NCI-H748 (cell line): Measurements from ENCODE around the gene RALGPS1.

Experiments
- DNase-seq: peaks from one replicate; lab custom pipeline; 2025; ENCODE audit not compliant: unreplicated experiment; lab: John Stamatoyannopoulos, UW

The RALGPS1 gene

DNA sequence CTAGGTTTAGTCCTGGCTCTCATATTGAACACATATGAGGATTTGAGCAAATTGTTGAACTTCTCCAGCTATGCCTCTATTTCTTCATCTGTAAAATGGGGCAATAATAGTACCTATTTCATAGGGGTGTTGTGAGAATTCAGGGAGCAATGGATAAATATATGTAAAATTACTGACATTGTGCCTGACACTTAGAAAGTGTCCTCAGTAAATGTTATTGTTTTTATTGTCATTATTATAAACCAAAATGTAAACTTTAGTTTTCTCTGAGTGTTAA, 106.2 kb downstream of the RALGPS1 start:
- no peak for DNase-seq

DNA sequence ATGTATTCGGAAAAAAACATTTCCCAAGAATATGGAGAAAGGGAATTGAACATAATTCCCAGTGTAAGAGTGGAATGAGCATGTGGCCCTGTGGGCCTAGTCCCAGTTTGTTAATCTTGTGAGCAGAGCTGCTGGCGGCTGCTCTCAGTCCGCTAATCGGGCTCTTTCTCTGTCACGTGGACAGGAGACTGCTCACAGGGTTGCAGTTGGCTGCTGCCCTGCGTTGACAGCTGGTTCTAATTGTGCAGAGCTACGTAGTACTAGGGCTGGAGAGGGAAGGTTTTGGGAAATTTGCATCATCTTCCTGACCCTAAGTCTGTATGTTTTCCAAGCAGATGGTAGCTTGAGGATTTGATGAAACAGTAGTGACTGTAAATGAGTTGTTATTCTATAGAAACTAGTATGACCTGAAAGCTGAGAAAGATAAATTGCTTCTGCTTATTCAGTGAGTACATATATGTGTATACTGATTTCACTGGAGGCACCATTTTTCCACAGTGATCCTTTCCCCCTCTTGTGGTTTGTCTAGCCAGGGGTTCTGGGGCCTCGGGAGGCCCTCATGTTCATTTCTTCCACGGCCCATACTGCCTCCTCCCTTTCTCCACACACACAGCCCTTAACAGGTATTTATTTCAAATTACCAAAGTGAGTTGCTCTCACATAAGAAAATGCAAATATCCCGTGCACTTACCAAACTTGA, 107.2 kb downstream of the RALGPS1 start:
- DNase-seq = no peak

DNA sequence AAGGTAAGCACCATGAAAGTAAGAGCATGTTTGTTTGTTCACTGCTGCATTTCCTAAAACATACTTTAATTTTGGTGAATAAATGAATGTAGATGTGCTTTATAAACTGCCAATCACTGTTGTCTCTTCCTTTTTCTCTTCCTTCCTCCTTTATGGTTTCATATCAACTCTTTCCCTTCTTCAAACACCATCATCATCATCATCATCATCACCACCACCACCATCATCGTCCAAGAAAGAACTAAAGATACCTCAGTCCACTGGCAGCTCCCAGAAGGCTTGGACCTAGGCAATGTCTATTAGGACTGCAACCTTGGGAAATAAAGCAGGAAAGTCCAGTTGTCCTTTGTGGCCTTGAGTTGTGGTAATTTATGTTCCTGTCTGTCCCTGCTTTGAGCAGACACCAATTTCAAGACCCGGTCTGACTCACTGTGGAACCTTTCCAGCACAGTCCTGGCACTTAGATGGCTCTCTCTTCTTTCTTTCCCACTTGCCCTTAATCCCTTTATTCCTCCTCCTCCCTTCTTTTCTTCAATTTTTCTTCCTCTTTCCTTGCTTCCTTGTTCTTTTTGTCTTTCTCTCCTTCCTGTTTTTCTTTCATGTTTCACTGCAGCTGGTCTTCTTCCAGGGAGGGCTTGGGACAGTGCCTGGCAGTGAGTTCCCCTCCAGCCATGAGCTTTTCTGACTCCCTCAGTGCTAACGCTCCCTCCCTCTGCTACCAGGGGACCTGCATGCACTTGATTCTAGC, 108.5 kb downstream of the RALGPS1 start:
- DNase-seq = no peak

DNA sequence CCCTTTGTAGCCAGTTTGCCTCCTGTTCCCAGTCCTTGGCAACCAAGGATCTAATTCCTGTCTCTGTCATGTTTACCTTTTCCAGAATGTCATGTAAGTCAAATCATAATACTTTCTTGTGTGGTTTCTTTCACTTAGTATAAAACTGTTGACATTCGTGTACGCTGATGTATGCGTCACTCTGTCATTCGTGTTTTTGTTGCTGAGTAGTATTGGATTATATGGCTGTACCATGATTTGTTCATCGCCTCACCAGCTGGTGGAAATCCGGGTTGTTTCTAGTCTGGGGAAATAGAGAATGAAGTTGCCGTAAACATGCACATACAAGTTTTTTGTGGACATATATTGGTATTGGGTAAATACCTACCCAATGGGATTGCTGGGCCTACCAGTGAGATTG, 110.5 kb downstream of the RALGPS1 start:
- DNase-seq = no peak

DNA sequence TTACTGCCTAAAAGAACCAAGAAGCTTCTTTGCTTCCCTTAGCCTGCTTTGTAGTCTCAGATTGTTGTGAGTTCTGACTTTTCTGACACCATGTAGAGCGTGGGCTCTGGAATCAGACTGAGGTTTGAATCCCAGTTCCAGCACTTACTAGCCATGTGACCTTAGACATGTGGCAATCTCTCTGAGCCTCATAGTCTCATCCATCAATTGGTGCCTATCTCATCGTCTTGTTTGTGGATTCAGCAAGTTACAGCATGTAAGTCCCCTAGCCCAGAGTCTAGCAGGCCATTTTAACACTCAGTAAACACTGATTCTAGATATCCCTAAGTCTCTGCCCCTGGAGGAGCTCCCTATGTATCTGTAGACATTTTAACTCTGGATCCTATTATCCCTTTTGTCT, 113.1 kb downstream of the RALGPS1 start:
- DNase-seq = no peak

DNA sequence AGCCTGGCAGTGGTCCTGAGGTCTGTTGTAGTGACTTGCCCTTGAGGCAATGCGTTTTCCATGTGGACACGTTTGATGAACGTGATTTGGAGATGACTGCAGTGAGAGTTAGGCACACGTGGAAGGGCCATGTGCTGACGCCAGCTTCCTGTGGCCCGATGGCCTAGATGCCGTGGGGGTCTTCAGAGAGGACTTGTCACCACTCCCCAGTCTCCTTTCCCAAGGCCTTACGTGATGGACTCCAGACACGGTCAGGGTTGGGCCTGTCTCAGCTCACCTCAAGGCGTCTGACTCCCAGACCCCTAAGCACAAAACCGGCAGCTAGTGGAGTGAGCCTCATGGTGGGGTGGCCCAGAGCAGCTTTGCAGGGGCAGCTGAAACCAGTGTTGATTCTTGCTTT, 115.0 kb downstream of the RALGPS1 start:
- DNase-seq = no peak

DNA sequence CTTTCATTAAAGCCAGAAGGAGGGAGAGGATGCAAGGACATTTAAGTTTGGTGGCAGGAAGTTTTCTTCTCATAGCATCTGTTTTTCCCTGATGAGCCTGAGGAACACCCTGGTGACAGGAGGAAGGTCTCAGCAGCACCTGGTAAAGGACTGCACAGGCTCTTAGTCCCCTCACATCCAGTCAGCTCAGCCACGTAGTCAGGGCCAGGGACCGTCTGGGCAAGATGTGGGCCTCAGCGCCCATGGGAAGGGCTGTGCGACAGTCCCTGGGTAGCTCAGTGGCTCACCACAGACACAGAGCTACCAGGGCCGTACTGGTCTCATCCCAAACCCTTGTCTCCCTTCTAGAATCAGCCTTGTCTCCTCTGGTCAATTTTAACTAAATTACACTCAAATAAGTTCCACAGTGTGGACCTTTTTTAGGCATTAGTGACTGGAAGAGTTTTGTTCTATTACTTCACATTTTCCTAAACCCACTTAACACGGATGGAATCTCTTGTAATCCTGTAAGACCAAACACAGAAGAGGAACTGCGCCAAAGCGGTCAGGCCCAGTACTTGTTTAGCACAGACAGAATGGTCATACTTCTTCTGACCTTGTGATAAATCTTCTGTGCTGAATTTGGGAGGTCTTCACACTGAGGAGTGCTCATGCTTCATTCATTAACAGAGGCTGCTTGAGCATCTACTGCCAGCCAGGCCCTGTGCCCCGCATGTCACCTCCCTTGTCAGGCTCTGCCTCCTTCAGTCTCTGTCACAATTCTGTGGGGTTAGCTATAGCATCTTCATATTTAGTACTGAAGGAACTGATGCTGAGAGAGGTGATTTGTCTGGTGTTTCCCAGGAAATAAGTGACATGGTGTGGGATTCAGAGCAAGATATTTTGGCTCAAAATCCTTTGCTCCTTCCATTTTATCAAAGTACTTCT, 116.5 kb downstream of the RALGPS1 start:
- DNase-seq = no peak

DNA sequence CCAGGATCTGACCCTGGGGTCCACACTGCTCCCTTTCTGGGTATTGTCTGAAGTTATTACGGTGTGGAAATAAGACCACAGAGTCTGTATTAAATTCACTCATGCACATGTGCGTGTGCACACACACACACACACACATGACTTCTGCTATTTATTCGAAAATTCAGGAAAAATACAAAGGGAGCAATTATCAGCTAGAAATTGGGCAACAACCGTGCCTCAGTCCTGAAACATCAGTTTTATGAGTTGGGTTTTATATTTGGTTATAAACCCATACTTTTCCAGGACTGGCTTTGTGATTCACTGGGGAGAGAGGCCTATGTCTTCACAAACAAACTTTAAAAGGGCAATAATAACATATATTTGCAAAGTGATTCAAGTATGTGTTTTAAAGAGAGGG, 117.7 kb downstream of the RALGPS1 start:
- DNase-seq = no peak

DNA sequence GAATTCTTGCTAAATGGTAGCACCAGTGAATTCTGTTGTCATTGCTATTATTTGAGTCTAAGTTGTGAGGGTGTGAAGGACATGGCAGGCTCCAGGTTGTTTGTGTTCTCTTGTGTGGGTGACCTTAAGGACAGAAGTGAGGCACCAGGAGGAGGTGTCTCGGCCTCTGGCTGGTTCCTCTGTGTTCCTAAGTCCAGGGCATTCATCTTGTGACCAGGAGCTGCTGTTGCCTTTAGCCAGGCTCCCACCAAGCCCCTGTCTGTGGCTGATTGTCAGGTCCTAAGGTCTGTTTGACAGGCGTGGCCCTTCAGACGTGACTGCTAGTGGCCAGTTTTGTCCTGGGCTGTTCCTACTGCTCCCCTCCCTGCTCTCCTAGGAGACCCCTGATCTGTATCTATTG, 118.5 kb downstream of the RALGPS1 start:
- DNase-seq = no peak

DNA sequence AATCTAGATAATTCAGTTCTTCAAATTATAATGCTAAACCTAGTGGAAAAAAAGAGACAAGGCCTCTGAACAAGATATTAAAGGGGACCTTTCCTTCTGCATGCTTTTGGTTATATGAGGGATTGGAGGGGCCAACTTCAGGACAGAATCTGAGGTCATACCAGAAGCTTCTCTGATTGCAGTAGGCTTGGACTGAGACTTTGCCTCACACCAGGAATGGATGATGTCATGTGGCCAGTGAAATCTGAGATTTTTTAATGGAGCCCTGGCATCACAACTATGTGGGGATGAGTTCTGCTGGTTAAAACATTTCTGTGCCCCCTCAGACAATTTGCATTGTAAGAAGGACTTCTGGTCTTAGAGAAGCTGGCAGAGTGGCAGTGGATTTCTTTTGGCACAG, 119.2 kb downstream of the RALGPS1 start:
- DNase-seq = no peak

DNA sequence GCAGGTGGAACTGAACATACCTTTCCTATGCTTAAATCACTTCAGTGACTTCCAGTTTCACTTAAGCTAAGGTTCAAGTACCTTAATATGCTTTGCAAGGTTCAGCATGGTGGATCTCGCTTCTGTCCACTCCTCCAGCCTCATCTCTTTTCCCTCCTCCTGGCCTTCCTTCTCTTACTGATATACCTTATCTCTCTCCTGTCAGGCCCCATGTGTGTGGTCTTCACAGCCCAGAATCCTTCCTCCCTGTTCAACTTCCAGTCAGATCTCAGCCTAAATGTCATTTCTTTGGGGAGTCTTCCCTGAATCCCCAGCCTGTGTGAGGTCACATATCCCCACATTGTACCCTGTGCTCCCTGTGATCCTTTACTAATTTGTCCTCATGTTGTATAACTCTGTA, 120.1 kb downstream of the RALGPS1 start:
- no peak for DNase-seq

DNA sequence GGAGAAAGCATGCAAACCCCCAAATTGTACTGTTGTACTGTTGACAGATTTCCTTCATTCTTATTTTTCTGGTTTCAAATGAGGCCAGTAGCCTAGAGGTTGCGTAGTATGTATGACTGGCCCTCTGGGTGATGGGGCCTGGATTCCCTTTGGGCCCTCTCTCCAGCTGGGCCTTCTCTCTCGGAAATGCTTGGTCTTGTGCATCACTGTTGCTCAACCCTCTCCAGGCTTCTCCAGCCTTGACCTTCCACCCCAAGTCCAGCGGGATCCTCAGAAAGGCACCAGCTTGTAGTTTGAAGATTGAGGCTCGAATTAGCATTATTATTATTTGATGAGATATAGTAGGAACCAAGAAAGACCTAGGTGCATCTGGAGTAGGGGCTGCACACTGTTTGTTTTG, 120.8 kb downstream of the RALGPS1 start:
- DNase-seq = no peak

DNA sequence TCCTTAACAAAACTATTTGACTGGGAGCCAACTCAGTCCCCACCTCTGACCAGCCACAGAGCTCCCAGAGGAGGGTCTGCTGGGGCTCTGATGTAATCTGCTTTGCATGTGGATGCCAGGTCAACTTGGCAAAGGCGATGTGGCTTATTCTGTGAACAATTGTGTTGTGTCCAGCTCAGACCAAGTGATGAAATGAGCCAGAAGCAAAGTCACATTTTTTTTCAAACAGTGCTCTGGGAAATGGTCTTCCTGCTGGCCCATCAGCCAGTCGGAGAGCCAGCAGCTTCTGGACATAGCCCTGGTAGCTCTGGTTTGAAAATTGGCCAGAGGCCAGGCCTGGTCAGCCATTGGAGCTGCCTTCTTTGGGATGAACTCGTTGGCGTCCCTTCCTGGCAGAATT, 121.4 kb downstream of the RALGPS1 start:
- no peak for DNase-seq

DNA sequence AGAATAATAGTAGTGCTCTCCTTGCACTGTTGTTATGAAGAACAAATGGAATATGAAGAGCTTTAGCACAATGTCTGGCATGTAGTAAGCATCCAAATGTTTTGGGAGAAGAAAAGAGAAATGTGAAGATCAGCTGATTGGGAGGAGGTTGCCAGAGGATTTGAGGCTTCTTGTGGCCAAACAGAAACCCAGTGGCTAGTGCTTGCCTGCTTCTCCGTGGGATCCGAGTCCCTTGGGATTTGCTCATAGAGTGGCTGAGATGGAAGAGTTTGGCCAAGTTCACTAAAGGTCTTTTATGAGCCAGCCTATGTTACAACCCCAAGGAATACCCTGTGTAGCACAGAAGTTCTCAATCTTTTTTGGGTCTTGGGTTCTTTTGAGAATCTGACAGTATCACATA, 121.9 kb downstream of the RALGPS1 start:
- no peak for DNase-seq

DNA sequence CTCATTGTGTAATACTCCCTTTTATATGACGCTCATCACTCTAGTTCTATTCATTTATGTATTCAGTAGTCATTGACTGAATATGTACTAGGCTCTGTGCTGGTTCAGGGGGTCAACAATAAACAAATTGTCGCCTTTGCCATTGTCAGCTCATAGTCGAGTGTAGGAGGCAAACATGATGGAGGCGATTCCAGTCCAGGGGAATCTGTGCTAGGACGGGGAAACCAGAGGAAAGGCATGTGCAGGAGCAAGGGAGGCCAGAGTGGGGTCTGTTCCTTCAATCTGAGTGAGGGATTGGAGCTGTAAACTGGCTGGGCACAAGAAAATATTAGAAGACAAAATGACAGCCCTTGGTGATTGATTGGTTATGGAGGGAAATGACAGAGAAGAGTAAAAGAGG, 123.9 kb downstream of the RALGPS1 start:
- DNase-seq = no peak

DNA sequence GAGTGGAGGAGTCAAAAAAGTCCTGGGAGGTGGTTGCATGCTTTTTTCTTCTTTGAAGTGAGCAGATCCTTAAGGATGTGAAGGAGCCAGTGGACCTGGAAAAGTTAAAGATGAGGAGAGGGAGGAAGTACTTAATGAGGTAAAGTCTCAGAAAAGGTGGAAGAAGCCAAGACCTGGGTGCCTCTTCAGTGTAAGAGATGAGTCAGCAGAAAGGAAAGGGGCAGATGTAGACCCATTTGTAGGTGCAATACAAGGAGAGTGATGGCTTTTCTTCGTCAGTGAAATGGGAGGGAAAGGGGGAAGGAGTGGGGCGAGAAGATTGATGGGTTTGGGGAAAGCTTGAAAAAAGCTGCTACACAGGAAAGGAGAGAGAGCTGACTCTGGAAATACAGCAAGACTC, 124.9 kb downstream of the RALGPS1 start:
- no peak for DNase-seq

DNA sequence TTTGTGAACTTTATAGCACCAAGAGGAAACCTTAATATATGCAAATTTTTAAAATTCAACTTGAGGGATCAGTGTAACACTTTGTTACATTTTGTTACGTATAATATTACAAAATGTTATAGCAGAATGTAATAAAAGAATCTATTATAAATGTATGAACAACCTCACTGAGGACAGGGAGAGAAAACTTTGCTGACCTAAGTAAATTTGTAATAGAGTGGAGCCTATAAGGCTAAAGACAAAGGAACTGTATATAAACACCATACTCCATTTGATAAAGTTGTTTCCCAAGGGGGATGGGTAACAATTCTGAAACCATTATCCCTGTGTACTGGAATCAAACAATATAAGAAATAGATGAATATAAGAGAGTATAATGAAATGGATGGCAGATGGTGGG, 130.6 kb downstream of the RALGPS1 start:
- no peak for DNase-seq

DNA sequence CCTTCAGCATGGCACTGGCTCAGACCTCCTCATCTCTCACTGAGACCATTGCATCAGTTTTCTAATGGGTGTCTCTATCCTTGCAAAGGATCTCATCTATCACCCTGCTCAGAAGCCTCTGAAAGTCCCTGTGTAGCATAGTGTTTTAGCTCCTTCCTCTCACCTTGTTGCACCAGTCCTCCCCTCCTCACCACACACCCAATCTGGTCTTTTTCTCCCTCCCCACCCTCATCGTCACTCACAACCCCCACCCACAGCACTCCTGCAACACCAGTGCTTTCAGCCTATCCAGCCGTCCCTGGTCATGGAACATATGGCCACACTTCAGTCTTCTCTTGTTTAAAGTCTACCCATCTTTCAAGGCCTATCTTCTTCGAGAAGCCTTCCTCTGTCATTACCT, 133.4 kb downstream of the RALGPS1 start:
- DNase-seq = no peak

DNA sequence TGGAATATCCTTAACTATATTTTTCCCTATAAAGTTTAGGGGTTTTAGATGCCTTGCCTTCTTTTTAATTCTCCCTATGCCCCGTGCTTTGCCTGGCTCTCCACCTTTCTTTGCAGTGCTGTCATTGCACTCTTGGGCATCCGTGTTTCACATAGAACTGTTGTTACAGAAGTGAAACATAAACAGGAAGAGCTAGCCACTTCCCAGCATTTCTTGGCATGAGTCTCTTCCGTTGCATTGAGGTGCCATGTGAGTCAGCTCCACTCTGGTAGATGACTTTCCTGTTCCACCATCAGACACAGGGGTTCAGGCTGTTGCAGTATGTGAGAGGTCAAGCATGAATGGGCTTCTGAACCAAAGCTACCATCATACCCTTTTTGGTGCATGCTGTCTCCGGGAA, 134.5 kb downstream of the RALGPS1 start:
- no peak for DNase-seq

DNA sequence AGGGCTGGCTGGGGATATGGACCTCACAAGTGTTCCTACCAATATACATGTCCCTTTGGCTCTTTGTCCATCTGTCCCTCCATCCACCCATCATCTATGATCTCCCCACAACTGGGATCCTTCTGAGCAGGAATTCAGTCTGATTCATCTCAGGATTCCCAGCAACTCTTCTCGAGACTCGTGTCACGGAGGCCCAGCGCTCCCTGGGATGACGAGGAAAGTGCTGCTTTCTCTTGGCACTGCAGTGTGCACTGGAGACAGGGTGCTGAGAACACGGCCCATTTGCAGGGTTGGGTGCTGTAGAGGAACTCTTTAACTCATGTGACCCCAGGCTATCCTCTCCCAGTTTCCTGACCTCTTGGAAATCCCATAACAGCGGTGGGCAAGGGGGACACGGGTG, 135.0 kb downstream of the RALGPS1 start:
- no peak for DNase-seq

DNA sequence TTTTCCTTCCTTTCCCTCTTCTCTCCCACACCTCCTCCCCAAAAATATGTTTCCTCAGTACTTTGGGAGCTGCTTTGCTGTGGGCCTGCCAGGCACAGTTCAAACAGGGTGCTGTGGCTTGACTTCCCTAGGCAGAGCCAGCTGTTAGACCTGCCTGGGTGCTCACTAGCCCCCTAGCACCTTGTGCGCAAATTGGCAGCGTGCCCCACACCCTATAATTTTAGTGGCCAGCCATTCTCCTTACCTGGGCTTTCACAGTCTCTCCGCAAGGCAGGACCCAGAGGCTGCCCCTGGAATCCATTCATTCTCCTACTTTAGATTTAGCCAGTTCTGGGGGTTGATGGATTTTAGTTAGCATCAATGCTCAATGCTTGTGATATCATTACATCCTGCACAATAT, 135.6 kb downstream of the RALGPS1 start:
- DNase-seq = no peak

DNA sequence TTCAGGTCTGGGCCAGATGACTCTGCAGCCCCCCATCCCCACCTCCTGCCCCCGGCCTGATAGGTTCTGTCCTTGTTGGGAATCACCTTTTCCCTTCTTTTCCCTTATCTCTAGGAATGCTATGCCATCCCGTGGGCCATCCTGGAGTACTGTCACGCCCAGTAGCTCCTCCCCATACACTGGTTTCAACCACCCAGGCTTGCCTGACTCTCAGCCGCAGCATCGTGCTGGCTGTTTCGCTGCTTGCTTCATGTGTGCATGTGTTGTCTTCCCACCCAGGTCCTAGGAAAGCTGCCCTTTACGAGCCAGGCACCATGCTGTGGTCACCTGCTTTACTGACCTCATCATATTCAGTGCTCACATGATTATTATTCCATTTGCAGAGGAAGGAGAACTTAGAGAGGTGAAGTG, 136.0 kb downstream of the RALGPS1 start:
- no peak for DNase-seq
